Mesenchymal stem cell (in vitro differentiated cells and primary cell): ENCODE results near the gene RBBP6.
A peak's percentile ranks its signal among the peaks of the same experiment; 100 is the strongest.

Source experiments
- DNase-seq: peaks from one replicate; pipeline ENCODE4 v3.0.0-alpha.2; 2013
- H2AFZ ChIP-seq: one replicate; pipeline ENCODE4 v1.6.1; 2013; ENCODE audit warnings: low read depth, mild to moderate bottlenecking, control low read depth, inconsistent platforms, low read length, moderate library complexity
- H2AK5ac ChIP-seq: 2 replicates; pipeline ENCODE4 v1.6.1; 2013; ENCODE audit warnings: low read length, moderate library complexity, mild to moderate bottlenecking, inconsistent platforms; ENCODE audit not compliant: severe bottlenecking
- H2BK120ac ChIP-seq: one replicate; pipeline ENCODE4 v1.6.1; 2013; ENCODE audit warnings: low read depth, mild to moderate bottlenecking, inconsistent platforms, low read length, moderate library complexity
- H2BK12ac ChIP-seq, 2 experiments: one replicate each; pipeline ENCODE4 v1.6.1; 2013; ENCODE audit warnings: inconsistent platforms in 2 of 2, low read length in 2 of 2, mild to moderate bottlenecking in 2 of 2, moderate library complexity in 2 of 2, control low read depth in 1 of 2
- H2BK15ac ChIP-seq: one replicate; pipeline ENCODE4 v1.6.1; 2013; ENCODE audit warnings: mild to moderate bottlenecking, low read depth, inconsistent platforms; ENCODE audit not compliant: poor library complexity, severe bottlenecking
- H2BK5ac ChIP-seq: 2 replicates; pipeline ENCODE4 v1.6.1; 2013; ENCODE audit warnings: low read depth, mild to moderate bottlenecking, low read length, control low read depth, inconsistent platforms; ENCODE audit not compliant: poor library complexity, severe bottlenecking
- H3K14ac ChIP-seq, 2 experiments: one replicate each; pipeline ENCODE4 v1.6.1; 2013; ENCODE audit warnings: inconsistent platforms in 2 of 2, low read length in 2 of 2, control low read depth in 1 of 2, mild to moderate bottlenecking in 1 of 2, moderate library complexity in 1 of 2
- H3K18ac ChIP-seq, 2 experiments: one replicate each; pipeline ENCODE4 v1.6.1; 2013; ENCODE audit warnings: inconsistent platforms in 2 of 2, low read length in 2 of 2, control low read depth in 1 of 2, low read depth in 1 of 2, mild to moderate bottlenecking in 1 of 2
- H3K23ac ChIP-seq, 2 experiments: one replicate each; pipeline ENCODE4 v1.6.1; 2013; ENCODE audit warnings: inconsistent platforms in 2 of 2, low read length in 2 of 2, mild to moderate bottlenecking in 2 of 2, moderate library complexity in 2 of 2, control low read depth in 1 of 2
- H3K27ac ChIP-seq: 2 replicates; pipeline ENCODE4 v1.5.1; 2013; ENCODE audit warnings: mild to moderate bottlenecking, moderate library complexity, low read length, control low read depth, inconsistent platforms; ENCODE audit not compliant: poor library complexity, severe bottlenecking
- H3K27me3 ChIP-seq, 2 experiments: 2 replicates each; pipeline versions ENCODE4 v1.6.1 to v1.7.0; 2013; ENCODE audit warnings: low read length in 2 of 2, mild to moderate bottlenecking in 2 of 2, moderate library complexity in 2 of 2, control low read depth in 1 of 2, inconsistent platforms in 1 of 2; ENCODE audit not compliant: control insufficient read depth in 1 of 2, insufficient read depth in 1 of 2
- H3K36me3 ChIP-seq, 2 experiments: 2 replicates each; pipeline versions ENCODE4 v1.6.1 to v1.7.0; 2013; ENCODE audit warnings: low read length in 2 of 2, control low read depth in 1 of 2, inconsistent platforms in 1 of 2, low read depth in 1 of 2, mild to moderate bottlenecking in 1 of 2; ENCODE audit not compliant: insufficient read depth in 2 of 2, control insufficient read depth in 1 of 2
- H3K4ac ChIP-seq, 2 experiments: one replicate each; pipeline ENCODE4 v1.6.1; 2013; ENCODE audit warnings: inconsistent platforms in 2 of 2, low read length in 2 of 2, mild to moderate bottlenecking in 2 of 2, moderate library complexity in 2 of 2, control low read depth in 1 of 2, low read depth in 1 of 2
- H3K4me1 ChIP-seq: 2 replicates; pipeline ENCODE4 v1.6.1; 2013; ENCODE audit warnings: low read depth, low read length, control low read depth; ENCODE audit not compliant: control insufficient read depth, insufficient read depth
- H3K4me2 ChIP-seq: 2 replicates; pipeline ENCODE4 v1.6.1; 2013; ENCODE audit warnings: low read length, mild to moderate bottlenecking, inconsistent platforms; ENCODE audit not compliant: poor library complexity, severe bottlenecking
- H3K4me3 ChIP-seq, 2 experiments: 2 replicates each; pipeline versions ENCODE4 v1.5.1 to v1.7.0; 2013; ENCODE audit warnings: low read length in 2 of 2, mild to moderate bottlenecking in 2 of 2, control low read depth in 1 of 2, low read depth in 1 of 2; ENCODE audit not compliant: insufficient read depth in 1 of 2
- H3K79me1 ChIP-seq: replicated peaks from 2 replicates; pipeline ENCODE4 v1.6.1; 2013; ENCODE audit warnings: mild to moderate bottlenecking, control low read depth, low read length, inconsistent platforms; ENCODE audit not compliant: poor library complexity, severe bottlenecking
- H3K9ac ChIP-seq: 2 replicates; pipeline ENCODE4 v1.7.0; 2013; ENCODE audit warnings: mild to moderate bottlenecking, low read length, moderate library complexity
- H3K9me3 ChIP-seq: 2 replicates; pipeline ENCODE4 v1.7.0; 2013; ENCODE audit warnings: mild to moderate bottlenecking, low read length; ENCODE audit not compliant: control insufficient read depth
- H4K8ac ChIP-seq: one replicate; pipeline ENCODE4 v1.6.1; 2013; ENCODE audit warnings: inconsistent platforms, mild to moderate bottlenecking, low read length, moderate library complexity
- H4K91ac ChIP-seq: one replicate; pipeline ENCODE4 v1.6.1; 2013; ENCODE audit warnings: mild to moderate bottlenecking, low read length, inconsistent platforms
- WGBS: methylation state at CpG from one replicate; pipeline ENCODE4 v1.1.7; 2013; ENCODE audit warnings: mixed read lengths; 5-methylcytosine and 5-hydroxymethylcytosine counted together

Gene RBBP6

GRCh38 chr16:24537474-24538337 lies 1.7 kb upstream of the RBBP6 start:
- 88% methylated on average over 14 of the region's 16 CpGs for WGBS
- no peak overlapping the region for H2AK5ac ChIP-seq

GRCh38 chr16:24538756-24539294 lies 541 bp upstream of the RBBP6 start:
- Histone ChIP-seq H3K9me3 (no peaks in the 10 kb centered on the region), H3K27ac (peak overlapping the region; percentile 38), H3K4ac (no peak overlapping the region), H2BK15ac (no peak overlapping the region), H2BK120ac (no peak overlapping the region), H3K4me3 (peak overlapping the region; percentile 85 to 99), H2AK5ac (no peak overlapping the region), H4K8ac (peak overlapping the region; percentile 45), H4K91ac (no peak overlapping the region), H3K14ac (peak overlapping the region in 1 of 2 experiments; percentile 63), H2BK5ac (no peak overlapping the region), H3K36me3 (no peaks in the 10 kb centered on the region), H3K18ac (peak overlapping the region in 1 of 2 experiments; percentile 67), H2BK12ac (peak overlapping the region in 1 of 2 experiments; percentile 57), H2AFZ (peak overlapping the region; percentile 100), H3K4me1 (peaks cover 8% of the 10 kb centered on the region), H3K4me2 (peak overlapping the region; percentile 84), H3K27me3 (no peaks in the 10 kb centered on the region), H3K79me1 (no peaks in the 10 kb centered on the region), H3K23ac (no peak overlapping the region), H3K9ac (peak overlapping the region; percentile 100)
- DNase-seq, result peak; percentile 92
- 0% methylated on average over 8 of the region's 11 CpGs for WGBS

More at GRCh38 chr16:24537474-24538337, 1.7 kb upstream of the RBBP6 start:
- DNase-seq, result no peak
- no peak overlapping the region for H2BK120ac ChIP-seq
- no peak overlapping the region for H3K4me2 ChIP-seq
- H3K9ac ChIP-seq, result peak overlapping the region; percentile 100
- no peak overlapping the region for H3K23ac ChIP-seq
- H3K4me1 ChIP-seq, result peaks cover 6% of the 10 kb centered on the region
- H2BK15ac ChIP-seq, result no peak overlapping the region
- no peak overlapping the region for H3K27ac ChIP-seq
- H4K91ac ChIP-seq, result no peak overlapping the region
- no peak overlapping the region for H3K4ac ChIP-seq
- H3K18ac ChIP-seq, result no peak overlapping the region
- H3K79me1 ChIP-seq, result no peaks in the 10 kb centered on the region
- H2BK5ac ChIP-seq, result no peak overlapping the region
- H3K36me3 ChIP-seq, result no peaks in the 10 kb centered on the region
- no peaks in the 10 kb centered on the region for H3K27me3 ChIP-seq
- no peak overlapping the region for H2AFZ ChIP-seq
- no peak overlapping the region for H3K14ac ChIP-seq
- no peak overlapping the region for H4K8ac ChIP-seq
- H2BK12ac ChIP-seq, result no peak overlapping the region
- no peak overlapping the region for H3K4me3 ChIP-seq
- H3K9me3 ChIP-seq, result no peaks in the 10 kb centered on the region

GRCh38 chr16:24539850-24540601 lies 660 bp downstream of the RBBP6 start:
- Histone ChIP-seq H3K4me1 (peaks cover 10% of the 10 kb centered on the region), H2BK15ac (peak overlapping the region; percentile 97)

More at GRCh38 chr16:24539850-24540601, 660 bp downstream of the RBBP6 start:
- H3K36me3 ChIP-seq, result no peaks in the 10 kb centered on the region
- H3K14ac ChIP-seq, result peak overlapping the region; percentile 77 to 100
- no peaks in the 10 kb centered on the region for H3K9me3 ChIP-seq
- peak overlapping the region; percentile 64 for H3K4me2 ChIP-seq
- WGBS, result 1% methylated on average over 17 of the region's 64 CpGs
- peak overlapping the region; percentile 99 for H3K4ac ChIP-seq
- no peak for DNase-seq
- H2BK12ac ChIP-seq, result no peak overlapping the region
- H3K27ac ChIP-seq, result peak overlapping the region; percentile 30
- peak overlapping the region; percentile 85 for H2AFZ ChIP-seq
- H4K91ac ChIP-seq, result peak overlapping the region; percentile 95
- peak overlapping the region; percentile 98 to 99 for H3K18ac ChIP-seq
- no peaks in the 10 kb centered on the region for H3K27me3 ChIP-seq
- H2BK120ac ChIP-seq, result peak overlapping the region; percentile 86
- peak overlapping the region; percentile 96 to 100 for H3K23ac ChIP-seq
- H4K8ac ChIP-seq, result peak overlapping the region; percentile 99
- peak overlapping the region; percentile 27 for H2AK5ac ChIP-seq
- peak overlapping the region; percentile 100 for H2BK5ac ChIP-seq
- H3K79me1 ChIP-seq, result no peaks in the 10 kb centered on the region
- H3K4me3 ChIP-seq, result peak overlapping the region; percentile 85 to 99
- H3K9ac ChIP-seq, result peak overlapping the region; percentile 100
